Measurements from ENCODE around the gene NAV2.
"Not testable (repeated sequence)": the region's sequence is repeated elsewhere in the genome, so short reads cannot be mapped to it uniquely, and the experiment has no call there.

Gene NAV2

GRCh38 chr11:20068691-20069090 lies 356.1 kb downstream of the NAV2 start:
- H3K4me3 ChIP-seq (ENCODE audit: low read length): no peak overlapping the region
- no peak for DNase-seq (ENCODE audit: low read depth)
- no peak for TF ChIP-seq CTCF (IDR thresholded peaks at IDR 0.05; ENCODE audit: insufficient read depth, low read depth, low read length, missing control alignments)

GRCh38 chr11:20070459-20070858 lies 357.8 kb downstream of the NAV2 start:
- DNase-seq (ENCODE audit: low read depth): no peak
- H3K4me3 ChIP-seq (ENCODE audit: low read length): no peak overlapping the region
- TF ChIP-seq CTCF (IDR thresholded peaks at IDR 0.05; ENCODE audit: insufficient read depth, low read depth, low read length, missing control alignments): no peak

- no peak overlapping the region for H3K4me3 ChIP-seq (ENCODE audit: low read length)
- DNase-seq (ENCODE audit: low read depth): no peak
- TF ChIP-seq CTCF (IDR thresholded peaks at IDR 0.05; ENCODE audit: insufficient read depth, low read depth, low read length, missing control alignments): no peak
Measured at GRCh38 chr11:20075627-20076026, 363.0 kb downstream of the NAV2 start.

- no peak overlapping the region for H3K4me3 ChIP-seq (ENCODE audit: low read length)
- no peak for DNase-seq (ENCODE audit: low read depth)
- TF ChIP-seq CTCF (IDR thresholded peaks at IDR 0.05; ENCODE audit: insufficient read depth, low read depth, low read length, missing control alignments): no peak
Measured at GRCh38 chr11:20078846-20079245, 366.2 kb downstream of the NAV2 start.

- TF ChIP-seq CTCF (IDR thresholded peaks at IDR 0.05; ENCODE audit: insufficient read depth, low read depth, low read length, missing control alignments): no peak
- DNase-seq (ENCODE audit: low read depth): no peak
- no peak overlapping the region for H3K4me3 ChIP-seq (ENCODE audit: low read length)
Measured at GRCh38 chr11:20080032-20080685, 367.5 kb downstream of the NAV2 start.

- no peak for DNase-seq (ENCODE audit: low read depth)
- no peak overlapping the region for H3K4me3 ChIP-seq (ENCODE audit: low read length)
- TF ChIP-seq CTCF (IDR thresholded peaks at IDR 0.05; ENCODE audit: insufficient read depth, low read depth, low read length, missing control alignments): no peak
Measured at GRCh38 chr11:20081336-20081735, 368.7 kb downstream of the NAV2 start.

GRCh38 chr11:20083877-20084276 lies 371.2 kb downstream of the NAV2 start:
- not testable (repeated sequence) for DNase-seq (ENCODE audit: low read depth); H3K4me3 ChIP-seq (ENCODE audit: low read length)
